ENCODE data around the gene GABRA5. TPM values are rescaled to one million over a fixed set of nuclear protein-coding genes. Genes with fewer than 3 reads are reported as not detected.
A peak's percentile ranks its signal among the peaks of the same experiment; 100 is the strongest.
"Not testable (repeated sequence)": the region's sequence is repeated elsewhere in the genome, so short reads cannot be mapped to it uniquely, and the experiment has no call there.

GABRA5 gene
- total RNA-seq: 0.12 TPM

- DNase-seq (ENCODE audit: low spot score): no peak
These were observed at the start of gene GABRA5 for GRCh38 chr15:26866298-26867199. GABRA5 (plus strand) TSS chr15:26867062; CDS start chr15:26869249, 2,187 bp downstream.

DNA sequence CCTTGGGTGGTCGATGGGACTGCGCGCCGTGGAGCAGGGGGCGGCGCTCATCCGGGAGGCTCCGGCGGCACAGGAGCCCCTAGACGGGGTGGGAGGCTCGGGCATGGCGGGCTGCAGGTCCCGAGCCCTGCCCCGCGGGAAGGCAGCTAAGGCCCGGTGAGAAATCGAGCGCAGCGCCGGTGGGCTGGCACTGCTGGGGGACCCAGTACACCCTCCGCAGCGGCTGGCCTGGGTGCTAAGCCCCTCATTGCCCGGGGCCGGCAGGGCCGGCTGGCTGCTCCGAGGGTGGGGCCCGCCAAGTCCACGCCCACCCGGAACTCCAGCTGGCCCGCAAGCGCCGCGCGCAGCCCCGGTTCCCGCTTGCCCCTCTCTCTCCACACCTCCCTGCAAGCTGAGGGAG, 35.7 kb upstream of the GABRA5 start:
- not testable (repeated sequence) for DNase-seq (ENCODE audit: low spot score)

GRCh38 chr15:26831951-26832350, 34.9 kb upstream of the GABRA5 start:
- DNase-seq (ENCODE audit: low spot score): peak; percentile 47

GRCh38 chr15:26838742-26839460, 28.0 kb upstream of the GABRA5 start:
- DNase-seq (ENCODE audit: low spot score): no peak

DNA sequence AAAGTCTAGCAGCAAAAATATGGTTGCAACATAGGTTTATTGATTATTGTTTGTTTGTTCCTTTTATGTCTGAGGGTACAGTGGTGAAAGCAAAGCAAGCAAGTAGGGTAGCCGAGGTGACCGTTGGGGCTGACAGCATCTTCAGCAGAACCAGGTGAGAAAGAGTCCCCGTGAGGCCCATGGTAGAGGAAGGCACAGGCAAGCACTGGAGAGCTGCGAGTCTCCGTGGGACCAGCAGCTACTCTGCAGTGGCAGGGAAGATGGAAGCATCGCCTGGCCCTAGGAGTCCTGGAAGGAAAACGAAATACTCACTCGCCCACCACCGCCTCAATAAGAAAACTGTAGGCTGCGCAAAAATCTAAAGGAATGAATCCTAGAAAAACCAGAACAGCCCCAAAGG, 25.3 kb upstream of the GABRA5 start:
- no peak for DNase-seq (ENCODE audit: low spot score)

DNA sequence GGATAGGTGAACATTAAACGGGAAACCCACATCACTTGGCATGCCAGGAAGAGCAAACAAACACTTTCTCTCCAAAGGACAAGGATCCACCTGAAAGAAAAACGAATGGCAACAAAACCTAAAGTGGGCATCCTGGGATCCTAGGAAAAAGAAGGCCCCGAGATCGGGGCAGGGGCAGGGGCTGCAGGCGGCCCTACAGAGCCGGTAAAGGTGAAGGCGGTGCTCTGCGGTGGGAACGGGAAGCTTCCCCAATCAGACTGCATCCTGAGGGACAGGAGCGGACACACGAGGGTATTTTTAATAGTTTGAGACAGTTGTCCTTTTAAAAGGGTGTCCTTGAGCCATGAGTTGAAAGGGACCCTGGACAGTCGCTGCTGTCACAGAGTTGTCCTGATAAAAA, 24.9 kb upstream of the GABRA5 start:
- no peak for DNase-seq (ENCODE audit: low spot score)

DNA sequence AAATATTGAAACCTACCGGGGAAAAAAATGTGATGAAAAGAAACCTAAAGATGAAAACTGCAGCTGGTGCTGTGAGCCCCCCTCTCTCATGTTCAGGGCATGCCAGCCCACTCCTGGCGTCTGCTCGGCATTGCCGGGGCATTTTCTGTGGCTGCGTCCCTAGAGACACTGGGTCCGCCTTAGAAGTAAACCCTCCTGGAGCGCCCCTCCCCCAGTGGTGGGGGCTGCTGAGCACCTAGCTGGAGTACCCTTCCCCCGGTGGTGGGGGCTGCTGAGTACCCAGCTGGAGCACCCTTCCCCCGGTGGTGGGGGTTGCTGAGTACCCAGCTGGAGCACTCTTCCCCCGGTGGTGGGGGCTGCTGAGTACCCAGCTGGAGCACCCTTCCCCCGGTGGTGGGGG, 24.5 kb upstream of the GABRA5 start:
- no peak for DNase-seq (ENCODE audit: low spot score)

GRCh38 chr15:26844901-26845300, 22.0 kb upstream of the GABRA5 start:
- DNase-seq (ENCODE audit: low spot score): no peak

DNA sequence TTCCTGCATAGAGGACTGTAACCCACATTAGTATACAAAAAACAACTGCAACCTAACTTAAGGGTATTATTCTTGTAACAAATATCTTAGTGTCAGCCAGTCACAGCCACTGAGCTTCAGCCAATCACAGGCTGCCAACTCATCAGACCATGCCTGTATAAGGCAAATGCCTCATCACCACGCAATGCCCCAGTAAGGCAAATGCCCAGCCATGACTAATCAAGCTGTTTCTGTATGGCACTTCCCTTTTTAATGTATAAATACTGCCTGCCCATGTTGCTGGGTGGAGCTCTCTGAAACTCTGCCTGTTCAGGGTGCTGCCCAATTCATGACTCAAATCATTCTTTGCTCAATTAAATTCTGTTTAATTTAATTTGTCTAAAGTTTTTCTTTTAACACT, 18.4 kb upstream of the GABRA5 start:
- no peak for DNase-seq (ENCODE audit: low spot score)

GRCh38 chr15:26850161-26850560, 16.7 kb upstream of the GABRA5 start:
- no peak for DNase-seq (ENCODE audit: low spot score)

GRCh38 chr15:26852980-26853379, 13.9 kb upstream of the GABRA5 start:
- DNase-seq (ENCODE audit: low spot score): no peak

DNA sequence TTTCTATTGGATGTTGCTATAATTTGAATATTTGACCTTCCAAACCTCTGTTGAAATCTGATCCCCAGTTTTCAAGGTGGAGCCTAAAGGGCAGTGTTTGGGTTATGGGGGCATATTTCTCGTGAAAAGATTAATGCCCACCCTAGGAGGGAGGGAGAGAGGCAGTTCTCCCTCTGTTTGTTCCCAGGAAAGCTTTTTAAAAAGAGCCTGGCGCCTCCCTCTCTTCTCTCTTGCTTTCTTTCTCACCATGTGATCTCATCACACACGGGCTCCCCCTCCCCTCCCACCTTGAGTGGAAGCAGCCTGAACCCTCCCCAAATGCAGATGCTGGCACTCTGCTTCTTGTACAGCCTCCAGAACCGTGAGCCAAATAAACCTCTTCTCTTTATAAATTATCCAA, 12.4 kb upstream of the GABRA5 start:
- DNase-seq (ENCODE audit: low spot score): no peak

GRCh38 chr15:26864664-26865191, 2.1 kb upstream of the GABRA5 start:
- peak; percentile 45 for DNase-seq (ENCODE audit: low spot score)

DNA sequence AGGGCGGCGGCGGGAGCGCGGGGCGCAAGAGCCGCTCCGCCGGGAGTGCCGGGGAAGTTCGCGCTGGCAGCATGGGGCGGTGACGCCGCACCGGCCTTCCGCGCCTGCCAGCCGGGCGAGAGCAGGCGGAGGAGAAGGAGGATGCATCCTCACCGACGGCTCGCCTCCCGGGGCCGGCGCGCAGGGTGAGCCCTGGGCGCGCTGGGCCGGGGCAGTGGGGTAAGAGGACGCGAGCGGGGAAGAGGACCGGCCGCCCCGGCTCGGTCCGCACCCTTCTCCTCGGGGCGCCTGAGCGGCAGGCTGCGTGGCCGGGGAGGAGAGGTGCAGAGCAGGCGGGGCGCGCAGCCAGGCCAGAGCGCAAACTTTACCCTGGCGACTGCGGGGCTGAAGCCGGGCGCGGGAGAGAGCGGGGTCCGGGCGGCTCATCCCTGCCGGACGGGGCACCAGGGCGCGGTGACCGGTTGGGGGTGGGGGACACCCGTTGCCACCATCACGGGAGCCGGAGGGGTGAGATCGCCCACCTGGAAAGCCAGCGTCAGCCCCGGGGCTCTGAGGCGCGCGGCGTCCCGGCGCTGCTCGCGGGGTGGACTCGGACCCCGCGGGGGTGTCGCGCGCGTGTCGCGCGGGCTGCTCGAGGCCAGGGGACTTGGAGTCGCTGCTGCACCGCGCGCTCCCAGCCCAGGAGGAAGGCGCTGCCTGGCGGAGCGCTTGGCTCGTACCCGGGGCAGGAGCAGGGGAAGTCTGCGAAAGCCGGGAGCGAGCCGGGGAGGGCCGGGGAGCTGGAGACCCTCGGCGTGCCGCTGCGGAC, 542 bp downstream of the GABRA5 start:
- no peak for DNase-seq (ENCODE audit: low spot score)

DNA sequence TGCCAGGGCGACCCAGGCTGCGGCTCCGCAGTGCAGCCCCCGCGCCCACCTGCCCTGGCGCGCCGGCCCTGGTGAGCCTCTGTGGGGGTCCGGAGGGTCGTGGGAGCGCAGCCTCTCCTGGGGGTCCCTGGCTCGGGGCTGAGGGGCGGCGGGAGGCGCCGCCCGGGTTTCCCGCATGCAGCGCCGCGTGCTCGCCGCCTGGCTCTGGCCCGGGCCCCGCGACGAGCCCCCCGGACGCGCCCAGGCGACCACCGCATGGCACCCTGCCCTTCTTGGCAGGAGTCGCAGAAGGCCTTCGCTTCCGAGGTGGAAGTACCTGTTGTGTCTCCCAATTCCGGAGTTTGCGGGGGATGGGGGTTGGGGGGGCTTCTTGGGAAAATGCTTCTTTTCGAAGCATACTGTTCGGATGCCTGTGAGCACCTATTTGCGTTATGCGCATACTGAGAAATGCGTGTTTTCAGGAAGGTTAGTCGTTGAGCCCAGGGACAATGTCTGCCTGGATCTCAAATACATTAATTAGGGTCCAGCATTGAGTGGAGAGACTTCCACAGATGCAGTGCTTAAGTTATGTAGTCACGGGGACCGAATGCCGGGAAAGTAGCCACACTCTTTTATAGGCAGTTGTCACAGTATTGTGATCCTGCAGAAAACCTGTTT, 1.3 kb downstream of the GABRA5 start:
- DNase-seq (ENCODE audit: low spot score): no peak

- no peak for DNase-seq (ENCODE audit: low spot score)
These were observed 2.8 kb downstream of the GABRA5 start for GRCh38 chr15:26869628-26870027.

DNA sequence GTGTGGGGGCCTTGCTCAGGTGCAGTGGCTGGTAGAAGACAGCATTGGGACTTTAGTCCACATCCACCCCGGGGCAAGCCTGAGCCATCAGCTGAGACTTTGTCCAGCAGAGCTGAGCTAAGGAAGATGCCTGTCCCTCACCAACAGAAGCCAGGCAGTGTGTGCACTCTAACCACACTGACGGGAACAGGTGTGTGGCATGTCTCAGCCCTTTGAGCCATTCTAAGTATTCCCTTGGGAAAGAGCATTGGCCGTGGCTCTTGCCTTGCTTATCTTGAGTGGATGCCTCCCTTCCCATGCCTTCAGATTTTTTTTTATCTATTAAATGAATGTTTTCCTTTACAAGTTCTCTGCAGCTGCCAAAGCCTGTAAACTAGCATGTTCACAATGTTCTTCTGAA, 3.5 kb downstream of the GABRA5 start:
- DNase-seq (ENCODE audit: low spot score): no peak

DNA sequence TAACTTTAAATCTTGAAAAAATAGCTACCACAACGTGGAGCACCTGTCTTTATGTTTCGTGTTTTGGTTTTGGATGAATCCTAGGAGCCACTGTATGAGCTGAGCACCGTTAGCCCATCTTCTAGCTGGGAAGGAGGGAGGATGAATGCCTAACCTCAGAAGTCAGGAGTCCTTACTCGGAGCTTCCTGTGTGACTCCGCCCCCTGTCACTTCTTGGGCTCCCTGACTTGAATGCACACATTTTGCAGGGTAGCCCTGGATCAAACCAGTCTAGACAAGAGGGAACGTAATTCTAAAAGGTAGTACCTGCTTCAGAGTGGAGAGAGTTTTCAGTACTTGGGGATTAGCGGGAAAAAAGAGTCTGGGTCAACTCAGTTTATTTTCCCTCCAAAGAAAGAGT, 5.3 kb downstream of the GABRA5 start:
- no peak for DNase-seq (ENCODE audit: low spot score)

DNA sequence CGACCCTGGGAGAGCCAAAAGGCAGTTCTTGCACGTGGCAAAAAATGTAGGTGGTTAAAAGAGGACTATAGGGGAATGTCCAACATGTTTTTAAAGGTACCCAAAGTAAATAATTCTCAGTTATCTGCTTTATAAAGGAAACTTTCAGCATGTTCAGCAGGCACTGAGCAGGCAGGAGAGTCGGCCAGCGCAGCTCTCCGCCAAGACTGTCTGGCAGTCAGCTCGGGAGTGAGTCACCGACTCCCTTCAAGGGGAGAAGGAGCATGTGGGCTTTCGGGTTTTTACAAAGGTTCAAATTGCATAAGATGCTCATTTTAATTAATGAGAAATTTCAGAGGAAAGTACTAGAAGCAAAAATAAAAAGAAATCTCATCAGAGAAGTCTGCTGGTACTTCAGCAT, 7.0 kb downstream of the GABRA5 start:
- DNase-seq (ENCODE audit: low spot score): no peak

DNA sequence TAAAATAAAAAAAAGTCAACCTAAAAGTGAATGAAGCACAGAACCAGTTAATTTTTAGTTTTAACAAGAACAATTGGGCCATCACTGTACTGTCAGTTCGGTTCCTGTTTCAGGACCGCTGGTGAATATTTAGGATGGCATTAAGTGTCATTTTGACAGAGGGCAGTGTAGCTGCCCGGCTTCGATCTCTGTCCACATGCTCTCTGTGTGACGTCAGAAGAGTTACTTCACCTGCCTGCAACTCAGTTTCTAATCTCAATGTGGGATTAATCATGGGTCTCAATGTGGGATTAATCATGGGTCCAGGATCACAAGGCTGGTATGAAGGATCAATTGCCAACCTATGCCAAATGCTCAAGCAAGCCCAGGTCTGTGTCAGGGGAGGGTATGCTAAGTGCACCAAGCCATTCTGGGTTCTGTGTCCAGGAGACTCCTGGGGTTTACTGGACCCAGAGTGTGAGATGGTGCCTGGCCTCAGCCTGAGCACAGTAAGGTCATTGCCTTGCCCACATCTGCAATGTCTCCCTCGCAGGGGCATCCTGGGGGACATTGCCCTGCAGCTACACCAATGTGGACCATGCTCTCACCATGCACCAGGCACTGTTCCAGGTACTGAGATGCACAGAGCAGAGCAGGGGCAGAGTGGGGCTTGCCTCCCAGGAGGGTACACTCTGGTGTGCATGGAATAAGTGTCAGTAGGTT, 8.1 kb downstream of the GABRA5 start:
- no peak for DNase-seq (ENCODE audit: low spot score)

DNA sequence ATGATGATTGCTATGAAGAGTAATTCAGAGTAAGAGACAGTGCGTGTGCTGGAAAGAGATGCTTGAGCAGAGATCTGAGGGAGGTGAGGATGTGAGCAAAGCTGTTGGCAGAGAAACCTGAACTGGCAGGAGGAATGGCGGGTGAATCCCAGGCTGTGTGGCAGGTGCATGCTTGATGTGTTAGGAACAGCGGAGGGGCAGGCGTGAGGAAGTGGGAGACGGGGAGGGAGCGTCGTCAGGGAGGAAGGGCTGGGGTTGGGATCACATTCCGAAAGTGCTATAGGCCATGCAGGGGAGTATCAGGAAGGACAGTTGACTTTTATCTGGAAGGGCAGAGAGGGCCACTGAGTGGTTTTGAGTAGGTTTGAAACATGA, 8.6 kb downstream of the GABRA5 start:
- DNase-seq (ENCODE audit: low spot score): no peak

All from mucosa of gallbladder (tissue), 1 donor.